ENCODE data around the gene KIF19.

The KIF19 gene

GRCh38 chr17:74303305-74303704 lies 22.7 kb upstream of the KIF19 start:
- no peak overlapping the region for H2AFZ ChIP-seq (ENCODE audit: low read depth, low read length)
- H3K23ac ChIP-seq (ENCODE audit: low read length in 2 of 2) = no peak overlapping the region
- no peaks in the 10 kb centered on the region for H3K9me3 ChIP-seq (ENCODE audit: control insufficient read depth, low read length)
- H4K8ac ChIP-seq (ENCODE audit: low read length) = no peak overlapping the region
- H3K4me3 ChIP-seq (ENCODE audit: insufficient read depth in 1 of 2, low read depth in 1 of 2, low read length in 2 of 2) = no peak overlapping the region
- H2BK12ac ChIP-seq (ENCODE audit: low read length in 2 of 2) = no peak overlapping the region
- no peak overlapping the region for H3K9ac ChIP-seq (ENCODE audit: low read length)
- no peak overlapping the region for H3K27ac ChIP-seq (ENCODE audit: low read length, poor library complexity, severe bottlenecking)
- H3K14ac ChIP-seq (ENCODE audit: low read length in 2 of 2) = no peak overlapping the region
- H3K27me3 ChIP-seq (ENCODE audit: control insufficient read depth in 1 of 2, insufficient read depth in 1 of 2, low read length in 2 of 2) = peaks cover 15 to 32% of the 10 kb centered on the region in 2 experiments
- H2BK15ac ChIP-seq (ENCODE audit: low read depth, poor library complexity, severe bottlenecking) = no peak overlapping the region
- H3K4me1 ChIP-seq (ENCODE audit: control insufficient read depth, insufficient read depth, low read depth, low read length) = no peaks in the 10 kb centered on the region
- H3K4me2 ChIP-seq (ENCODE audit: low read length, poor library complexity, severe bottlenecking) = no peak overlapping the region
- no peaks in the 10 kb centered on the region for H3K36me3 ChIP-seq (ENCODE audit: control insufficient read depth in 1 of 2, insufficient read depth in 2 of 2, low read depth in 1 of 2, low read length in 2 of 2)
- H3K79me1 ChIP-seq (replicated peaks; ENCODE audit: low read length, poor library complexity, severe bottlenecking) = no peaks in the 10 kb centered on the region
- no peak overlapping the region for H2BK120ac ChIP-seq (ENCODE audit: low read depth, low read length)
- no peak overlapping the region for H2BK5ac ChIP-seq (ENCODE audit: low read depth, low read length, poor library complexity, severe bottlenecking)
- H2AK5ac ChIP-seq (ENCODE audit: low read length, severe bottlenecking) = no peak overlapping the region
- H3K18ac ChIP-seq (ENCODE audit: low read depth in 1 of 2, low read length in 2 of 2) = no peak overlapping the region
- H3K4ac ChIP-seq (ENCODE audit: low read depth in 1 of 2, low read length in 2 of 2) = no peak overlapping the region
- H4K91ac ChIP-seq (ENCODE audit: low read length) = no peak overlapping the region
- 86% methylated on average over 7 of the region's 8 CpGs for WGBS
- no peak for DNase-seq

- no peak overlapping the region for H3K4ac ChIP-seq (ENCODE audit: low read depth in 1 of 2, low read length in 2 of 2)
- no peak overlapping the region for H2BK5ac ChIP-seq (ENCODE audit: low read depth, low read length, poor library complexity, severe bottlenecking)
- H3K9ac ChIP-seq (ENCODE audit: low read length) = no peak overlapping the region
- no peaks in the 10 kb centered on the region for H3K4me1 ChIP-seq (ENCODE audit: control insufficient read depth, insufficient read depth, low read depth, low read length)
- peaks cover 8 to 33% of the 10 kb centered on the region in 2 experiments for H3K27me3 ChIP-seq (ENCODE audit: control insufficient read depth in 1 of 2, insufficient read depth in 1 of 2, low read length in 2 of 2)
- WGBS = 73% methylated on average over 5 of the region's 5 CpGs
- no peak overlapping the region for H3K4me3 ChIP-seq (ENCODE audit: insufficient read depth in 1 of 2, low read depth in 1 of 2, low read length in 2 of 2)
- DNase-seq = no peak
- H3K23ac ChIP-seq (ENCODE audit: low read length in 2 of 2) = no peak overlapping the region
- no peak overlapping the region for H2BK120ac ChIP-seq (ENCODE audit: low read depth, low read length)
- no peaks in the 10 kb centered on the region for H3K36me3 ChIP-seq (ENCODE audit: control insufficient read depth in 1 of 2, insufficient read depth in 2 of 2, low read depth in 1 of 2, low read length in 2 of 2)
- no peak overlapping the region for H2BK12ac ChIP-seq (ENCODE audit: low read length in 2 of 2)
- no peak overlapping the region for H2BK15ac ChIP-seq (ENCODE audit: low read depth, poor library complexity, severe bottlenecking)
- H3K18ac ChIP-seq (ENCODE audit: low read depth in 1 of 2, low read length in 2 of 2) = no peak overlapping the region
- H3K4me2 ChIP-seq (ENCODE audit: low read length, poor library complexity, severe bottlenecking) = no peak overlapping the region
- H2AK5ac ChIP-seq (ENCODE audit: low read length, severe bottlenecking) = no peak overlapping the region
- no peaks in the 10 kb centered on the region for H3K79me1 ChIP-seq (replicated peaks; ENCODE audit: low read length, poor library complexity, severe bottlenecking)
- H2AFZ ChIP-seq (ENCODE audit: low read depth, low read length) = no peak overlapping the region
- no peak overlapping the region for H3K14ac ChIP-seq (ENCODE audit: low read length in 2 of 2)
- H3K9me3 ChIP-seq (ENCODE audit: control insufficient read depth, low read length) = no peaks in the 10 kb centered on the region
- H3K27ac ChIP-seq (ENCODE audit: low read length, poor library complexity, severe bottlenecking) = no peak overlapping the region
- H4K8ac ChIP-seq (ENCODE audit: low read length) = no peak overlapping the region
- H4K91ac ChIP-seq (ENCODE audit: low read length) = no peak overlapping the region
These were observed 21.8 kb upstream of the KIF19 start for GRCh38 chr17:74304184-74304583.

- Histone ChIP-seq H2BK15ac (ENCODE audit: low read depth, poor library complexity, severe bottlenecking) (no peak overlapping the region), H3K79me1 (replicated peaks; ENCODE audit: low read length, poor library complexity, severe bottlenecking) (no peaks in the 10 kb centered on the region), H3K4me3 (ENCODE audit: insufficient read depth in 1 of 2, low read depth in 1 of 2, low read length in 2 of 2) (no peak overlapping the region), H4K8ac (ENCODE audit: low read length) (no peak overlapping the region), H2BK12ac (ENCODE audit: low read length in 2 of 2) (no peak overlapping the region), H3K27ac (ENCODE audit: low read length, poor library complexity, severe bottlenecking) (no peak overlapping the region), H3K14ac (ENCODE audit: low read length in 2 of 2) (no peak overlapping the region), H2BK120ac (ENCODE audit: low read depth, low read length) (no peak overlapping the region), H2BK5ac (ENCODE audit: low read depth, low read length, poor library complexity, severe bottlenecking) (no peak overlapping the region), H3K9ac (ENCODE audit: low read length) (no peak overlapping the region), H2AFZ (ENCODE audit: low read depth, low read length) (no peak overlapping the region), H4K91ac (ENCODE audit: low read length) (no peak overlapping the region), H2AK5ac (ENCODE audit: low read length, severe bottlenecking) (no peak overlapping the region), H3K36me3 (ENCODE audit: control insufficient read depth in 1 of 2, insufficient read depth in 2 of 2, low read depth in 1 of 2, low read length in 2 of 2) (no peaks in the 10 kb centered on the region), H3K4me1 (ENCODE audit: control insufficient read depth, insufficient read depth, low read depth, low read length) (no peaks in the 10 kb centered on the region), H3K23ac (ENCODE audit: low read length in 2 of 2) (no peak overlapping the region), H3K9me3 (ENCODE audit: control insufficient read depth, low read length) (no peaks in the 10 kb centered on the region), H3K18ac (ENCODE audit: low read depth in 1 of 2, low read length in 2 of 2) (no peak overlapping the region), H3K27me3 (ENCODE audit: control insufficient read depth in 1 of 2, insufficient read depth in 1 of 2, low read length in 2 of 2) (peaks cover 4 to 34% of the 10 kb centered on the region in 2 experiments), H3K4me2 (ENCODE audit: low read length, poor library complexity, severe bottlenecking) (no peak overlapping the region), H3K4ac (ENCODE audit: low read depth in 1 of 2, low read length in 2 of 2) (no peak overlapping the region)
- 78% methylated on average over 10 of the region's 10 CpGs for WGBS
- no peak for DNase-seq
These were observed 20.0 kb upstream of the KIF19 start for GRCh38 chr17:74305865-74306654.

- H2AK5ac ChIP-seq (ENCODE audit: low read length, severe bottlenecking) = no peak overlapping the region
- H3K4me2 ChIP-seq (ENCODE audit: low read length, poor library complexity, severe bottlenecking) = no peak overlapping the region
- no peak overlapping the region for H2AFZ ChIP-seq (ENCODE audit: low read depth, low read length)
- no peak overlapping the region for H3K18ac ChIP-seq (ENCODE audit: low read depth in 1 of 2, low read length in 2 of 2)
- H4K8ac ChIP-seq (ENCODE audit: low read length) = no peak overlapping the region
- H2BK12ac ChIP-seq (ENCODE audit: low read length in 2 of 2) = no peak overlapping the region
- no peak overlapping the region for H2BK120ac ChIP-seq (ENCODE audit: low read depth, low read length)
- H3K36me3 ChIP-seq (ENCODE audit: control insufficient read depth in 1 of 2, insufficient read depth in 2 of 2, low read depth in 1 of 2, low read length in 2 of 2) = no peaks in the 10 kb centered on the region
- no peak overlapping the region for H4K91ac ChIP-seq (ENCODE audit: low read length)
- H2BK15ac ChIP-seq (ENCODE audit: low read depth, poor library complexity, severe bottlenecking) = no peak overlapping the region
- no peak overlapping the region for H3K27ac ChIP-seq (ENCODE audit: low read length, poor library complexity, severe bottlenecking)
- no peak overlapping the region for H3K4me3 ChIP-seq (ENCODE audit: insufficient read depth in 1 of 2, low read depth in 1 of 2, low read length in 2 of 2)
- H3K4ac ChIP-seq (ENCODE audit: low read depth in 1 of 2, low read length in 2 of 2) = no peak overlapping the region
- DNase-seq = no peak
- H3K23ac ChIP-seq (ENCODE audit: low read length in 2 of 2) = no peak overlapping the region
- no peaks in the 10 kb centered on the region for H3K9me3 ChIP-seq (ENCODE audit: control insufficient read depth, low read length)
- 82% methylated on average over 15 of the region's 15 CpGs for WGBS
- no peaks in the 10 kb centered on the region for H3K79me1 ChIP-seq (replicated peaks; ENCODE audit: low read length, poor library complexity, severe bottlenecking)
- H3K14ac ChIP-seq (ENCODE audit: low read length in 2 of 2) = no peak overlapping the region
- no peaks in the 10 kb centered on the region for H3K4me1 ChIP-seq (ENCODE audit: control insufficient read depth, insufficient read depth, low read depth, low read length)
- peaks cover 4 to 36% of the 10 kb centered on the region in 2 experiments for H3K27me3 ChIP-seq (ENCODE audit: control insufficient read depth in 1 of 2, insufficient read depth in 1 of 2, low read length in 2 of 2)
- no peak overlapping the region for H2BK5ac ChIP-seq (ENCODE audit: low read depth, low read length, poor library complexity, severe bottlenecking)
- H3K9ac ChIP-seq (ENCODE audit: low read length) = no peak overlapping the region
These were observed 17.8 kb upstream of the KIF19 start for GRCh38 chr17:74307984-74308773.
